Measurements from ENCODE around the gene DTX4.

The DTX4 gene

DNA sequence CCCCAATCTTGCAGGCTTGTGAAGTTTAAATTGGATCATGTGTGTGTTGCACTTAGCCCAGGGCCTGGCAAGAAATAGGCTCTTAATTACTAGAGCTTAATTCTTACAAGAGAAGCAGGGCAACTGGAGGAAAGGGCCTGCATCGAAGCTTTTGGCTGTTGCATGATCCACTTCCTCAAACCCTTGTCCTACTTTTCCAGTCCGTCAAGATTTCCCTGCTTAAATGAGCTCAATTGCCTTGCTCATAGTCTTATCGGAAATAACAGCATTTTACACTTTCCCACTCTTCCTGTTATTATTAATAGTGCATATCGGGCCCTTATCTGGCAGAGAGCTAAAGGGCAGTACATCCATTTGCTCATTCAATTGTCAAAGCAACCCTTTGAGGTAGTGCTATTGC, 18.1 kb downstream of the DTX4 start:
- TF ChIP-seq, protein P1, sequence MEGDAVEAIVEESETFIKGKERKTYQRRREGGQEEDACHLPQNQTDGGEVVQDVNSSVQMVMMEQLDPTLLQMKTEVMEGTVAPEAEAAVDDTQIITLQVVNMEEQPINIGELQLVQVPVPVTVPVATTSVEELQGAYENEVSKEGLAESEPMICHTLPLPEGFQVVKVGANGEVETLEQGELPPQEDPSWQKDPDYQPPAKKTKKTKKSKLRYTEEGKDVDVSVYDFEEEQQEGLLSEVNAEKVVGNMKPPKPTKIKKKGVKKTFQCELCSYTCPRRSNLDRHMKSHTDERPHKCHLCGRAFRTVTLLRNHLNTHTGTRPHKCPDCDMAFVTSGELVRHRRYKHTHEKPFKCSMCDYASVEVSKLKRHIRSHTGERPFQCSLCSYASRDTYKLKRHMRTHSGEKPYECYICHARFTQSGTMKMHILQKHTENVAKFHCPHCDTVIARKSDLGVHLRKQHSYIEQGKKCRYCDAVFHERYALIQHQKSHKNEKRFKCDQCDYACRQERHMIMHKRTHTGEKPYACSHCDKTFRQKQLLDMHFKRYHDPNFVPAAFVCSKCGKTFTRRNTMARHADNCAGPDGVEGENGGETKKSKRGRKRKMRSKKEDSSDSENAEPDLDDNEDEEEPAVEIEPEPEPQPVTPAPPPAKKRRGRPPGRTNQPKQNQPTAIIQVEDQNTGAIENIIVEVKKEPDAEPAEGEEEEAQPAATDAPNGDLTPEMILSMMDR (conservative IDR thresholded peaks at IDR 0.05; ENCODE audit: low read length) = no peak
- TF ChIP-seq EZH2phosphoT487 (IDR thresholded peaks at IDR 0.05; ENCODE audit: borderline replicate concordance) = no peak
- Histone ChIP-seq H3K4me3 (ENCODE audit: low read length, poor library complexity, severe bottlenecking) (no peak overlapping the region), H3K79me2 (ENCODE audit: insufficient read depth, low read length) (no peaks in the 10 kb centered on the region), H3F3A (ENCODE audit: low read depth) (no peaks in the 10 kb centered on the region), H3K4me1 (ENCODE audit: insufficient read depth, low read length, poor library complexity, severe bottlenecking) (no peaks in the 10 kb centered on the region), H3K27me3 (ENCODE audit: insufficient read depth, low read length, poor library complexity, severe bottlenecking) (no peaks in the 10 kb centered on the region), H3K4me2 (ENCODE audit: low read depth, low read length, poor library complexity, severe bottlenecking) (no peak overlapping the region), H4K20me1 (ENCODE audit: insufficient read depth, low read length, poor library complexity, severe bottlenecking) (no peaks in the 10 kb centered on the region), H2AFZ (ENCODE audit: low read length) (no peak overlapping the region), H3K9ac (ENCODE audit: low read depth, low read length, poor library complexity, severe bottlenecking) (no peak overlapping the region), H3K9me2 (replicated peaks; ENCODE audit: low read depth, low read length) (no peaks in the 10 kb centered on the region), H3K9me3 (ENCODE audit: insufficient read depth, low read depth, low read length) (no peaks in the 10 kb centered on the region), H3K36me3 (ENCODE audit: insufficient read depth, low read length) (0 out of 2 replicates have a peak, but pooled peaks cover 3% of the 10 kb centered on the region)

DNA sequence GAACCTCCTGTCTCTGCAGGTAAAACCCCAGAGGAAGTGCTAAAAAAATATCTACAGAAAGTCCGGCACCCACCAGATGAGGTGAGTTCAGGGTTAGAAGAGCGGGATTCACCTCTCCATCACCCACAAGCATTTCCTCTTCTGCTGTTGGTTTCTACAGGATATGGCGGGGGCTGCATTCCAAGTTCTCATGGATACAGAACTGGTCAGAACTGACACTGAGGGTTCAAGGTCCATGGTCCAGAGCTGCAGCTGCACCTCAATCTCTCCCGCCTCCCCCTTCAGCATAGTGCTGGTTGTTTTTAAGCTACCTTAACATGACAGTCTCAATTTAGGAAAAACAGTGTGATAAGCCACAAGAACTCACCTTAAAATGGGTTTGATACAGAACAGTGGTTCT, 19.2 kb downstream of the DTX4 start:
- H3K36me3 ChIP-seq (ENCODE audit: insufficient read depth, low read length) = 0 out of 2 replicates have a peak, but pooled peaks cover 3% of the 10 kb centered on the region
- H3K4me3 ChIP-seq (ENCODE audit: low read length, poor library complexity, severe bottlenecking) = no peak overlapping the region
- peaks cover 5% of the 10 kb centered on the region for H3K4me1 ChIP-seq (ENCODE audit: insufficient read depth, low read length, poor library complexity, severe bottlenecking)
- H3K4me2 ChIP-seq (ENCODE audit: low read depth, low read length, poor library complexity, severe bottlenecking) = no peak overlapping the region
- no peak overlapping the region for H2AFZ ChIP-seq (ENCODE audit: low read length)
- no peaks in the 10 kb centered on the region for H3F3A ChIP-seq (ENCODE audit: low read depth)
- no peaks in the 10 kb centered on the region for H3K79me2 ChIP-seq (ENCODE audit: insufficient read depth, low read length)
- no peaks in the 10 kb centered on the region for H3K27me3 ChIP-seq (ENCODE audit: insufficient read depth, low read length, poor library complexity, severe bottlenecking)
- H3K9ac ChIP-seq (ENCODE audit: low read depth, low read length, poor library complexity, severe bottlenecking) = no peak overlapping the region
- H4K20me1 ChIP-seq (ENCODE audit: insufficient read depth, low read length, poor library complexity, severe bottlenecking) = no peaks in the 10 kb centered on the region
- H3K9me3 ChIP-seq (ENCODE audit: insufficient read depth, low read depth, low read length) = no peaks in the 10 kb centered on the region
- no peaks in the 10 kb centered on the region for H3K9me2 ChIP-seq (replicated peaks; ENCODE audit: low read depth, low read length)
- TF ChIP-seq, protein P1 (conservative IDR thresholded peaks at IDR 0.05; ENCODE audit: low read length) = no peak
- TF ChIP-seq EZH2phosphoT487 (IDR thresholded peaks at IDR 0.05; ENCODE audit: borderline replicate concordance) = no peak

DNA sequence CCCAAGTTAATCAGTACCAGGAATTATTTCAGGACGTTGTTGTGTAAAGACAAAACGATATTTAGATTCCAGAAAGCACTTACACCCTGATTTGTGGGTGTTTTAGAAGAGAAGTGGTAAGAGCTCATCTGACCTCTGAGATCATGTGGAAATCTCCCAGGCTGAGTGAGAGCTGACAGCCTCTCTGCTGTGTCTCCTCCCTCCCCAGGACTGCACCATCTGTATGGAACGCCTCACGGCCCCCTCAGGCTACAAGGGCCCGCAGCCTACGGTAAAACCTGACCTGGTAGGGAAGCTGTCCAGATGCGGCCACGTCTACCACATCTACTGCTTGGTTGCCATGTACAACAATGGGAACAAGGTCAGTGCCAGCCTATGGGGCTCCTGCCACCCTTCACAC, 20.0 kb downstream of the DTX4 start:
- peaks cover 10% of the 10 kb centered on the region for H3K4me1 ChIP-seq (ENCODE audit: insufficient read depth, low read length, poor library complexity, severe bottlenecking)
- no peaks in the 10 kb centered on the region for H3F3A ChIP-seq (ENCODE audit: low read depth)
- TF ChIP-seq, protein P1 (conservative IDR thresholded peaks at IDR 0.05; ENCODE audit: low read length) = no peak
- no peak for TF ChIP-seq EZH2phosphoT487 (IDR thresholded peaks at IDR 0.05; ENCODE audit: borderline replicate concordance)
- H3K4me2 ChIP-seq (ENCODE audit: low read depth, low read length, poor library complexity, severe bottlenecking) = no peak overlapping the region
- no peaks in the 10 kb centered on the region for H3K79me2 ChIP-seq (ENCODE audit: insufficient read depth, low read length)
- no peak overlapping the region for H3K4me3 ChIP-seq (ENCODE audit: low read length, poor library complexity, severe bottlenecking)
- no peaks in the 10 kb centered on the region; the same call in 1 of the 2 replicates for H3K9me3 ChIP-seq (ENCODE audit: insufficient read depth, low read depth, low read length)
- H3K9me2 ChIP-seq (replicated peaks; ENCODE audit: low read depth, low read length) = no peaks in the 10 kb centered on the region
- 0 out of 2 replicates have a peak, but pooled peaks cover 3% of the 10 kb centered on the region for H3K36me3 ChIP-seq (ENCODE audit: insufficient read depth, low read length)
- no peak overlapping the region for H3K9ac ChIP-seq (ENCODE audit: low read depth, low read length, poor library complexity, severe bottlenecking)
- no peak overlapping the region for H2AFZ ChIP-seq (ENCODE audit: low read length)
- no peaks in the 10 kb centered on the region for H4K20me1 ChIP-seq (ENCODE audit: insufficient read depth, low read length, poor library complexity, severe bottlenecking)
- H3K27me3 ChIP-seq (ENCODE audit: insufficient read depth, low read length, poor library complexity, severe bottlenecking) = no peaks in the 10 kb centered on the region

Data from Loucy (cell line).